Subcutaneous adipose tissue (tissue), 4 donors: Measurements from ENCODE around the gene HCK. TPM values are rescaled to one million over a fixed set of nuclear protein-coding genes. Genes with fewer than 3 reads are reported as not detected.

ENCODE experiments used
- total RNA-seq, 4 donors: library from RNA; depleted of rRNA; stranded (reverse); fragments of >200 nt; gene quantifications; one replicate each; pipeline ENCODE4 v1.1.0, GENCODE V29; 2016
- TF ChIP-seq, protein P1 (sequence below): fragments of 450-650 bp; IDR thresholded peaks from one replicate; pipeline ENCODE4 v1.5.1; 2016; ENCODE audit warnings: low read depth, mild to moderate bottlenecking, control low read depth, antibody characterized with exemption, moderate library complexity

HCK gene
- total RNA-seq, 4 donors from 2014 or later, result 10.0 to 63.2 (median 27.4) TPM

DNA sequence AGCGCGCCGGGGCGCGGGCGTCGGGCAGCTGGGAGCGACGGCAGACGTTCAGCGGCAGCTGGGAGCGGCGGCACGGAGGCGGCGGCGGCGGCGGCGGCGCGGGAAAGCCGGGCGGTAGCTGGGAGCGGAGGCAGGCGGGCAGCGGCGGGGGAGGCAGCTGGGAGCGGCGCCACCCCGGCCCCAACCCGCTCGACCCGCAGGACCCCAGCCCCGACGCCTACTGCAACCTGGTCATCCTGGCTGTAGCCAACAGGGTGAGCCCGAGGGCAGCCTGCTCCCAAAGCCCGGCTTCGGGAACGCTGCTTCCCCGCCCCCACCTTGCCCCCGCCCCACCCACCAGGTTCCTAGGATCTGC is 32.9 kb upstream of the HCK start:
- TF ChIP-seq, protein P1, sequence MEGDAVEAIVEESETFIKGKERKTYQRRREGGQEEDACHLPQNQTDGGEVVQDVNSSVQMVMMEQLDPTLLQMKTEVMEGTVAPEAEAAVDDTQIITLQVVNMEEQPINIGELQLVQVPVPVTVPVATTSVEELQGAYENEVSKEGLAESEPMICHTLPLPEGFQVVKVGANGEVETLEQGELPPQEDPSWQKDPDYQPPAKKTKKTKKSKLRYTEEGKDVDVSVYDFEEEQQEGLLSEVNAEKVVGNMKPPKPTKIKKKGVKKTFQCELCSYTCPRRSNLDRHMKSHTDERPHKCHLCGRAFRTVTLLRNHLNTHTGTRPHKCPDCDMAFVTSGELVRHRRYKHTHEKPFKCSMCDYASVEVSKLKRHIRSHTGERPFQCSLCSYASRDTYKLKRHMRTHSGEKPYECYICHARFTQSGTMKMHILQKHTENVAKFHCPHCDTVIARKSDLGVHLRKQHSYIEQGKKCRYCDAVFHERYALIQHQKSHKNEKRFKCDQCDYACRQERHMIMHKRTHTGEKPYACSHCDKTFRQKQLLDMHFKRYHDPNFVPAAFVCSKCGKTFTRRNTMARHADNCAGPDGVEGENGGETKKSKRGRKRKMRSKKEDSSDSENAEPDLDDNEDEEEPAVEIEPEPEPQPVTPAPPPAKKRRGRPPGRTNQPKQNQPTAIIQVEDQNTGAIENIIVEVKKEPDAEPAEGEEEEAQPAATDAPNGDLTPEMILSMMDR, result no peak

DNA sequence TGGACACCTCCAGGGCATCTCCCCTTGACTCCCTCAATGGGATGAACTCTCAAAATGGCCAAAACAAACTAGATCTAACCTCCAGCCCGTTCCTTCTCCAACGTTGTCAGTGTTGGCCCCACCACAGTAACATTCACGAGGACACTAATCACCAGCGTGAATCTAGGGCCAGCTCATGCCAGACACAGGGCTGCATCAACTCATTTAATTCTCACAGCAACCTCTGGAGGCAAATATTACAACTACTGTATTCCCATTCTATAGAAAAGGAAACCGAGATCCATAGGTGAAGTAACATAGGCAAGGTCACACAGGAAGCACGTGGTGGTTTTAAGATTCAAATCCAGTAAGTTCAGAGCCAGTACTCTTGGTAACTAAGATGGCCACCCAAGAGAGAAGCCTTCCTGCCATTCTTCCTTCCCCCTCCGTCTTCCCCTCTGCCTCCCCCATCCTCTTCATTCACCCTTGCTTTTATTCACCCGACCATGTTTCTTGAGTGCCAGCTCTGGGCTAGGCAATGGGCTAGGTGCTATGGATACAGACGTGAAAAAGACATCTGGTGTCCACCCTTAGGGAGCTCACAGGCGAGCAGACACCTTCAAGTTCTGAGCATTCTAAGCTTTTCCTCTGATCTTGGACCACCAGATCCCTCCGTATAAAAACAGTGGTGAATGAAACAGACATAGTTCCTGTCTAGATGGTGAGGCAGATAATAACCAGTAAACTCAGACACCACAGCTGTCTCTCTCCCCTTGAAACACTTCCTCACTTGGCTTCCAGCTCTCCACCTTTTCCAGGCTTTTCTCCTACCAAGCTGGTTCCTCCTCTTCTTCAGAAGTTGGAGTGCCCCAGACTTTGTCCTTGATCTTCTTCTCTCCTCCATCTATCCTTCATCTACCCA is 32.2 kb upstream of the HCK start:
- TF ChIP-seq, protein P1, result no peak

DNA sequence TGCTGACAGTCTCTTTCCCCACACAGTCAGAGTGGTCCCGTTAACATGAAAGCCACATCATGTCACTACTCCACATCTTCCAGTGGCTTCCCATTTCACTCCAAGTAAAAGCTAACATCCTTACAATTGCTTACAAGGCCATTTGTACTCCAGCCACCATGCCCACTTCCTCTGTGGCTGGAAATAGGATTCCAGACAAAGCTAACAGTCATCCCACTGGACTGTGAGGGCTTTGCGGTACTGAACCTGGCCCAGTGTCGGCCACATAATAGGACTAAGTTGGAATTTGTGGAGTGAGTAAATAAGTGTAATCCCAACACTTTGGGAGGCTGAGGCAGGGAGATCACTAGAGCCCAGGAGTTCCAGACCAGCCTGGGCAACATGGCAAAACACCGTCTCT is 31.0 kb upstream of the HCK start:
- TF ChIP-seq, protein P1, result no peak

DNA sequence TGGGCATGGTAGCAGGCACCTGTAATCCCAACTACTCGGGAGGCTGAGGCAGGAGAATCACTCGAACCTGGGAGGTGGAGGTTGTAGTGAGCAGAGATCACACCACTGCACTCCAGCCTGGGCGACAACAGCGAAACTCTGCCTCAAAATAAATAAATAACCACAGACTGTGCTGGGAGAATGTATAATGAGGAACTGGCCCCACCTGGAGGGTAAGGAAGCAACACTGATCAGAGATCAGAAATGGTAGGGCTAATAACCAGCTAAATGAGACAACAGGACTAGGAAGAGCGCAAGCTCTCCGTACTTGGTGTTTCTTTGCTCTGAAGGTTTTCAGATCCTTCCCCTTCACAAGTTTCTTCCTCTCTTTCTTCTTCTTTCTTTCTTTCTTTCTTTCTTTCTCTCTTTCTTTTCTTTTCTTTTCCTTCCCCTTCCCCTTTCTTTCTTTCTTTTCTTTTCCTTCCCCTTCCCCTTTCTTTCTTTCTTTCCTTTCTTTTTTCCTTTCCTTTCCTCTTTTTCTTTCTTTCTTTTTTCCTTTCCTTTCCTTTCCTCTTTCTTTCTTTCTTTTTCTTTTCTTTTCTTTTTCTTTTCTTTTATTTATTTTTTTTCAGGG is 27.3 kb upstream of the HCK start:
- TF ChIP-seq, protein P1, result no peak

DNA sequence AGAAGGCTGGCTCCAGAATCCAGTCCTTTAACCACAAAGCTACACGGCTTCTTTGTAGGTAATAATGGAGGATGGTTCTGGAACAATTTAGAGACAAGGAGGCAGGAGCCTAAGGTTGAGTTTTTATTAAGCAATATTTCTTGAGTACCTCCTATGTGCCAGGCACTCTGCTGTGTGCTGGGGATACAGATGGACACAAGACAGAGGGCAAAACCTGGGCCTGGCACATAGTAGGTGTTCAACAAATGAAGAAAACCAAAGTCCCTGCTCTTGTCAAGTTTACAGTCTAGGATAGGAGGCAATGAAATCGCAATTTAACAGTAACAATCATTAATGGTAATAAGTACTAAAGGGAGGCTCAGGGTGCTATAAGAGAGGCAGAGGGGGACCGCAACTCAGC is 24.4 kb upstream of the HCK start:
- TF ChIP-seq, protein P1, result no peak

DNA sequence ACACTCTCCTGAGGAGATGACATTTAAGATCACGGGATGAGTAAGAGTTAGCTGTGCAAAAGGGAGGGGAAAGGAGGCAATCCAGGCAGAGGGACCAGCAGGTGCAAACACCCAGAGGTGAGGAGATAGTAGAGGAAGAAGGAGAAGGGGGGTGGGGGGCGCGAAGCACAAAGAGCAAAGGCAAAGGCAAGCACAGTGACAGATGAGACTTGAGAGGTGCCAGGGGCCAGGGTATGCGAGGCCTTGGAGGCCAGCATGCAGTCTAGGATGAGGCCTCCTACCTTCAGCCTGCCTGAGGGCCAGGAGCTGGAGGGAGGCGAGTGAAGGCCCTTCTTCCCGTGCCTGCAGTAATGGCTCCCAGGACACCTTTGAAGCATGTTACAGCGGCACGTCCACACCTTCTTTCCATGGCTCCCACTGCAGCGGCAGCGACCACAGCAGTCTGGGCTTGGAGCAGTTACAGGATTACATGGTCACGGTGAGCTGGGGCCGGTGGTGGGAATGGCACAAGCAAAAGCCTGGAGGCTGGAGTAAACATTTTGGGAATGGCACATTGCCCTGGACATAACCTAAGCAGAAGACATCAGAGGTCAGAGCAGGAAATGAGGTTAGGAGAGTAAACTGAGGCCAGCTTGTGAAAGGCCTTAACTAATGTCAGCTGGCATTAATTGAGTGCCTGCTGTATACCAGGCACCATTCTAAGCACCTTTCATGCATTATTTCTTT is 23.2 kb upstream of the HCK start:
- TF ChIP-seq, protein P1, result no peak

DNA sequence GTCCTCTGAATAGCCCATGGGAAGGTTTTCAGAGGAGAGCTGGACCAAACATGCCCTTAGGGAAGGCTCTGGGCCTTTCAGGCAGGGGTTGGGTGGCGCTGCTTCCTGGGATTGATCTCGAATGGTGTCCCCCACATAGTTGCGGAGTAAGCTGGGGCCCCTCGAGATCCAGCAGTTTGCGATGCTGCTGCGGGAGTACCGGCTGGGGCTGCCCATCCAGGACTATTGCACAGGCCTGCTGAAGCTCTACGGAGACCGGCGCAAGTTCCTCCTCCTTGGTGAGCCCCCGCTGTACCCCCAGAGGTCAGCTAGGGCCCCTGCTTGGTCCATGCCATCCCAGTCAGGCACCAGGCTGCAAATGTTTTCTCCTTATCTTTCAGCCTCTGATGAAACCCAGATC is 22.5 kb upstream of the HCK start:
- TF ChIP-seq, protein P1, result no peak
